Endothelial cell (in vitro differentiated cells): ENCODE data around the gene NDE1. TPM values are rescaled to one million over a fixed set of nuclear protein-coding genes. Genes with fewer than 3 reads are reported as not detected.
"Not testable (repeated sequence)": the region's sequence is repeated elsewhere in the genome, so short reads cannot be mapped to it uniquely, and the experiment has no call there.

Source experiments
- DNase-seq: peaks from one replicate; pipeline ENCODE4 v3.0.0; 2021; ENCODE audit warnings: low spot score
- H3K27ac Mint-ChIP-seq: one replicate; pipeline ENCODE4 v1.8.0; 2021; ENCODE audit warnings: mixed read lengths, inconsistent platforms; ENCODE audit not compliant: unreplicated experiment
- H3K27me3 Mint-ChIP-seq: one replicate; pipeline ENCODE4 v1.8.0; 2021; ENCODE audit warnings: mild to moderate bottlenecking, moderate library complexity, mixed read lengths, inconsistent platforms; ENCODE audit not compliant: unreplicated experiment
- H3K36me3 Mint-ChIP-seq: one replicate; pipeline ENCODE4 v1.8.0; 2021; ENCODE audit warnings: mild to moderate bottlenecking, low read depth, mixed read lengths, inconsistent platforms; ENCODE audit not compliant: unreplicated experiment
- H3K4me1 Mint-ChIP-seq: one replicate; pipeline ENCODE4 v1.8.0; 2021; ENCODE audit warnings: mild to moderate bottlenecking, mixed read lengths, inconsistent platforms; ENCODE audit not compliant: unreplicated experiment
- H3K4me3 Mint-ChIP-seq: one replicate; pipeline ENCODE4 v1.8.0; 2021; ENCODE audit warnings: mild to moderate bottlenecking, mixed read lengths, inconsistent platforms; ENCODE audit not compliant: unreplicated experiment
- H3K9me3 Mint-ChIP-seq: one replicate; pipeline ENCODE4 v1.8.0; 2021; ENCODE audit warnings: mixed read lengths, inconsistent platforms; ENCODE audit not compliant: unreplicated experiment
- total RNA-seq: library from RNA; stranded (reverse); fragmentation: NEBNext Ultra II Directional; extraction: Animal tissue kit (Norgen Biotek cat#: 25700); gene quantifications from one replicate; pipeline ENCODE4 v1.2.1, GENCODE V29; 2021; ENCODE audit not compliant: unreplicated experiment
- TF ChIP-seq, protein P1 (sequence below): fragments of 200-600 bp; sonication (generic); IDR thresholded peaks from one replicate; pipeline ENCODE4 v1.5.0; 2021; ENCODE audit warnings: antibody characterized with exemption; ENCODE audit not compliant: unreplicated experiment

The NDE1 gene
- total RNA-seq, 1 donor from 2014 or later = 24.1 TPM

DNA sequence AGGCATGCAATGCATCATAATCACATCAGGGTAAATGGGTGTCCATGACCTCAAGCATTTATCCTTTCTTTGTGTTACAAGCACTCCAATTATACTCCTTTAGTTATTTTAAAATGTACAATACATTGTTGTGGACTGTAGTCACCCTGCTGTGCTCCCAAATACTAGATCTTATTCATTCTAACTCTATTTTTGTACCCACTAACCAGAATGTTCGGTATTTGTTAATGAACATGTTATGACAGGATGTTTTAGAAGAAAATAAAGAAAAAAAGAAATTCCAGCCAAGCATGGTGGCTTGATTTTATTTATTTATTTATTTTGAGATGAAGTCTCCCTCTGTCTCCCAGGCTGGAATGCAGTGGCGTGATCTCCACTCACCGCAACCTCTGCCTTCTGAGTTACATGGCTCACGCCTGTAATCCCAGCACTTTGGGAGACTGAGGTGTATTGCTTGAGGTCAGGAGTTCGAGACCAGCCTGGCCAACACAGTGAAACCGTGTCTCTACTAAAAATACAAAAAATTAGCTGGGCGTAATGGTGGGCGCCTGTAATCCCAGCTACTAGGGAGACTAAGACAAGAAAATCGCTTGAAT is 1.8 kb upstream of the NDE1 start:
- H3K36me3 Mint-ChIP-seq = no peaks in the 10 kb centered on the region

DNA sequence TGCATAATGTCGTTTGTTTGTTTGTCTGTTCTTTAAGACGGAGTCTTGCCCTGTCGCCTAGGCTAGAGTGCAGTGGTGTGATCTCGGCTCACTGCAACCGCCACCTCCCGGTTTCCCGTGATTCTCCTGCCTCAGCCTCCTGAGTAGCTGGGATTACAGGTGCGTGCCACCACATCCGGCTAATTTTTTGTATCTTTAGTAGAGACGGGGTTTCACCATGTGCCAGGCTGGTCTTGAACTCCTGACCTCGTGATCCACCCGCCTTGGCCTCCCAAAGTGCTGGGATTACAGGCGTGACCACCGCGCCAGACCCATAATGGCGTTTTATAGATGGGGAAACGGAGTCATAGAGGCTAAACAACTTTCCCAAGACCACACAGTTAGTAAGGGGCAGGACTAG is 734 bp upstream of the NDE1 start:
- H3K27ac Mint-ChIP-seq, H3K36me3 Mint-ChIP-seq, H3K27me3 Mint-ChIP-seq, DNase-seq, H3K4me1 Mint-ChIP-seq, H3K9me3 Mint-ChIP-seq: not testable (repeated sequence)
- peak overlapping the region; percentile 86 for H3K4me3 Mint-ChIP-seq

More for the DNA sequence above, 1.8 kb upstream of the NDE1 start:
- peaks cover 5% of the 10 kb centered on the region for H3K4me1 Mint-ChIP-seq
- no peak for DNase-seq
- TF ChIP-seq, protein P1, sequence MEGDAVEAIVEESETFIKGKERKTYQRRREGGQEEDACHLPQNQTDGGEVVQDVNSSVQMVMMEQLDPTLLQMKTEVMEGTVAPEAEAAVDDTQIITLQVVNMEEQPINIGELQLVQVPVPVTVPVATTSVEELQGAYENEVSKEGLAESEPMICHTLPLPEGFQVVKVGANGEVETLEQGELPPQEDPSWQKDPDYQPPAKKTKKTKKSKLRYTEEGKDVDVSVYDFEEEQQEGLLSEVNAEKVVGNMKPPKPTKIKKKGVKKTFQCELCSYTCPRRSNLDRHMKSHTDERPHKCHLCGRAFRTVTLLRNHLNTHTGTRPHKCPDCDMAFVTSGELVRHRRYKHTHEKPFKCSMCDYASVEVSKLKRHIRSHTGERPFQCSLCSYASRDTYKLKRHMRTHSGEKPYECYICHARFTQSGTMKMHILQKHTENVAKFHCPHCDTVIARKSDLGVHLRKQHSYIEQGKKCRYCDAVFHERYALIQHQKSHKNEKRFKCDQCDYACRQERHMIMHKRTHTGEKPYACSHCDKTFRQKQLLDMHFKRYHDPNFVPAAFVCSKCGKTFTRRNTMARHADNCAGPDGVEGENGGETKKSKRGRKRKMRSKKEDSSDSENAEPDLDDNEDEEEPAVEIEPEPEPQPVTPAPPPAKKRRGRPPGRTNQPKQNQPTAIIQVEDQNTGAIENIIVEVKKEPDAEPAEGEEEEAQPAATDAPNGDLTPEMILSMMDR = no peak
- H3K27ac Mint-ChIP-seq = no peak overlapping the region
- no peaks in the 10 kb centered on the region for H3K9me3 Mint-ChIP-seq
- no peak overlapping the region for H3K4me3 Mint-ChIP-seq
- peaks cover 8% of the 10 kb centered on the region for H3K27me3 Mint-ChIP-seq

DNA sequence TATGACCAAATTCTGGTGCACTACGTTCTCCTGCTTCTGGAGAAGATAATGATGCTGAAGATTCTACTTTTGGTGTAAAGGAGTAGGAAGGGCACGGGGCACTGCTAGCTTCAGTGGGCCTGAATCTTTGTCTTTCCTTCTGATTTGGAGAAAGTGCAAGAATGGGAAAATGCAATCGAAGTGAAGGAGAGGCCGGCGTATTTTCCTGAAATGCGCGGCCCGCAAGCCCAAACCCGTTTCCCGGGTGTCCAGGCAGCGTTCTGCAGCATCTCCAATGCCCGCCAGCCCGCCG is 372 bp upstream of the NDE1 start:
- no peak overlapping the region for H3K27ac Mint-ChIP-seq

DNA sequence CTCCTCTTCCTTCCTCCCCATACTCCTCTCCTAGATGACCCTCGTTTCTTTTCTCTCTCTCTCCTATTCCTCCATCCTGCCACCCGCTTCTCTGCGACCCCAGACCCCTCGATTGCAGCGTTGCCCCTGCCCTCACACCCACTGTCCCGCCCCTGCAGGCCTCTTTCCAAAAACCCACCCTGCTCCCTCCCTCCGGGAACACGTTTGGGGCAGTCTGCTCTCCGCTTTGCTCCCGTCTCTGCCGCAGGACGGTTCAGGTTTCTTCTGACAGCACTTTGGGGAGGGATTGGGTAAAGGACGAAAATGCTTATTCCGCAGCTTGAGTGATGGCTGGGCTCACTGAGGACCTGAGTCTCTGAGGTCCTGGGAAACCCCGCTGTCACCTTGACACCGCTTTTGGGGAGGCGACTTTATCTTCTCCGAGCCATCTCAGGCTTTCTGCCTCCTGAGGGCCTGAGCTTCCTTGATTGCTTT is 690 bp downstream of the NDE1 start:
- Mint-ChIP-seq H3K4me3 (peak overlapping the region; percentile 98), H3K27ac (peak overlapping the region; percentile 82), H3K4me1 (peaks cover 5% of the 10 kb centered on the region), H3K9me3 (no peaks in the 10 kb centered on the region), H3K27me3 (peaks cover 6% of the 10 kb centered on the region), H3K36me3 (no peaks in the 10 kb centered on the region)
- DNase-seq = peak; percentile 10
- TF ChIP-seq, protein P1 = no peak

More for the DNA sequence above, 372 bp upstream of the NDE1 start:
- Mint-ChIP-seq H3K4me1 (peaks cover 5% of the 10 kb centered on the region), H3K4me3 (peak overlapping the region; percentile 86), H3K36me3 (no peaks in the 10 kb centered on the region), H3K9me3 (no peaks in the 10 kb centered on the region), H3K27me3 (peaks cover 6% of the 10 kb centered on the region)
- DNase-seq = no peak
- TF ChIP-seq, protein P1 = no peak

DNA sequence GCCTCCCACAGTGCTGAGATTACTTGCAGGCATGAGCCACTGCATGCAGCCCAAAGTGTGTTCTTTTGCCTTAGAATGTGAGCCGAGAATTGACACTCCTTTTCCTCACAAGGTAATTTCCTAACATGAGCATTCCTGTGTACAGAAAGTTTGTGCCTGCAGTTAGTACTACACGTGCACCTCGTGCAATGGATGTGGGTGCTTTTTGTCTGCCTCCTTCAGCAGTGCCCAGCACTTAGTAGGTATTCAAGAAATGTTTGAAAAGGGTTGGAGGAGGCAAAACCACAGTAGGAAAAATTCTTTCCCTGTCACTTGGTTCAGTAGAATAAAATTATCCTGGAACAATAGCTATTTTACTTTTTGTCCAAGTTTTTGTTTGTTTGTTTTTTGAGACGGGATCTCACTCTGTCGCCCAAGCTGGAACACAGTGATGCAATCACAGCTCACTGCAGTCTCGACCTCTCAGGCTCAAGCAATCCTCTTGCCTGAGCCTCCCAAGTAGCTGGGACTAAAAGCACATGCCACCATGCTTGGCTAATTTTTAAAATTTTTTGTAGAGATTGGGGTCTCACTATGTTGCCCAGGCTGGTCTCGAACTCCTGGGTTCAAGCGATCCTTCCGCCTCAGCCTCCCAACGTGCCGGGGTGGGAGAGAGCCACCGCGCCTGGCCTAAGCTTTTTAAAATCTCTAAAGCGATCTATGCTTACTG is 2.4 kb downstream of the NDE1 start:
- TF ChIP-seq, protein P1 = no peak
- DNase-seq = no peak
- Mint-ChIP-seq H3K4me3 (no peak overlapping the region), H3K36me3 (no peaks in the 10 kb centered on the region), H3K27me3 (peaks cover 9% of the 10 kb centered on the region), H3K27ac (no peak overlapping the region), H3K9me3 (no peaks in the 10 kb centered on the region), H3K4me1 (peaks cover 5% of the 10 kb centered on the region)
